PC-9 (cell line): ENCODE measurements around the gene ADSS1. TPM values are rescaled to one million over a fixed set of nuclear protein-coding genes. Genes with fewer than 3 reads are reported as not detected.

Source experiments
- BruUV-seq: library from RNA; stranded (reverse); fragments of 400-500 nt; replicated peaks from 2 replicates; lab custom pipeline; 2021; lab: Mats Ljungman, UMichigan
- CTCF ChIA-PET: fragments of 300-600 bp; sonication (Branson Sonifier 250); formaldehyde crosslinking; loops from one replicate; lab custom pipeline; 2022; ENCODE audit warnings: antibody characterized with exemption; lab: Charles Lee
- POLR2A ChIA-PET: fragments of 300-600 bp; sonication (Branson Sonifier 250); formaldehyde crosslinking; loops from one replicate; lab custom pipeline; 2022; ENCODE audit warnings: antibody characterized with exemption; ENCODE audit not compliant: unreplicated experiment; lab: Charles Lee
- DNase-seq, 2 experiments: peaks; one replicate each; pipeline versions ENCODE4 v3.0.0 to v3.0.0-alpha.2; 2015 to 2022; ENCODE audit warnings: mixed read lengths in 1 of 2
- H2AFZ ChIP-seq: fragments of 200-600 bp; sonication (generic); 2 replicates; pipeline ENCODE4 v1.8.1; 2017; ENCODE audit warnings: antibody characterized with exemption
- H3F3A ChIP-seq: fragments of 200-600 bp; sonication (generic); 2 replicates; pipeline ENCODE4 v1.8.1; 2017; ENCODE audit warnings: antibody characterized with exemption, mild to moderate bottlenecking, low read depth; ENCODE audit not compliant: insufficient read depth
- H3K27ac ChIP-seq: fragments of 200-600 bp; sonication (generic); 2 replicates; pipeline ENCODE4 v1.6.1; 2016; ENCODE audit warnings: mixed run types
- H3K27me3 ChIP-seq: fragments of 200-600 bp; sonication (generic); 2 replicates; pipeline ENCODE4 v1.6.1; 2016; ENCODE audit warnings: low read depth, mixed run types; ENCODE audit not compliant: insufficient read depth
- H3K36me3 ChIP-seq: fragments of 200-600 bp; sonication (generic); 2 replicates; pipeline ENCODE4 v1.6.1; 2016; ENCODE audit warnings: low read depth, mixed run types
- H3K4me1 ChIP-seq: fragments of 200-600 bp; sonication (generic); replicated peaks from 2 replicates; pipeline ENCODE4 v1.6.1; 2016; ENCODE audit warnings: mixed run types; ENCODE audit not compliant: insufficient read depth
- H3K4me2 ChIP-seq: fragments of 200-600 bp; sonication (generic); 2 replicates; pipeline ENCODE4 v1.6.1; 2017; ENCODE audit warnings: mixed run types
- H3K4me3 ChIP-seq: fragments of 200-600 bp; sonication (generic); 2 replicates; pipeline ENCODE4 v1.6.1; 2016; ENCODE audit warnings: mixed run types
- H3K79me2 ChIP-seq: fragments of 200-600 bp; sonication (generic); 2 replicates; pipeline ENCODE4 v1.6.1; 2017; ENCODE audit warnings: low read depth, mixed run types
- H3K9me2 ChIP-seq: fragments of 200-600 bp; sonication (generic); 2 replicates; pipeline ENCODE4 v1.8.1; 2017; ENCODE audit warnings: mild to moderate bottlenecking; ENCODE audit not compliant: insufficient read depth
- H3K9me3 ChIP-seq: fragments of 200-600 bp; sonication (generic); 2 replicates; pipeline ENCODE4 v1.8.1; 2016; ENCODE audit warnings: low read depth; ENCODE audit not compliant: insufficient read depth
- H4K20me1 ChIP-seq: fragments of 200-600 bp; sonication (generic); 2 replicates; pipeline ENCODE4 v1.8.1; 2017; ENCODE audit not compliant: insufficient read depth
- EZH2 ChIP-seq: fragments of 200-600 bp; sonication (generic); IDR thresholded peaks from 2 replicates; pipeline ENCODE4 v1.8.0; 2017; ENCODE audit warnings: antibody characterized with exemption, low read depth
- intact Hi-C: fragments of 100-400 bp; cut with micrococcal nuclease; formaldehyde crosslinking; loops from one replicate; pipeline ENCODE4 v1.10.0; 2022; ENCODE audit not compliant: unreplicated experiment
- total RNA-seq: library from RNA; stranded (reverse); gene quantifications from 2 replicates; pipeline ENCODE4 v1.2.3, GENCODE V29; 2021
- TF ChIP-seq, protein P1 (sequence below): fragments of 200-600 bp; sonication (generic); conservative IDR thresholded peaks from 2 replicates; pipeline ENCODE4 v1.6.1; 2017; ENCODE audit warnings: mixed run types, antibody characterized with exemption, mild to moderate bottlenecking, moderate library complexity

ADSS1 gene
- total RNA-seq, 1 experiment from 2014 or later, result 5.8 TPM

DNA sequence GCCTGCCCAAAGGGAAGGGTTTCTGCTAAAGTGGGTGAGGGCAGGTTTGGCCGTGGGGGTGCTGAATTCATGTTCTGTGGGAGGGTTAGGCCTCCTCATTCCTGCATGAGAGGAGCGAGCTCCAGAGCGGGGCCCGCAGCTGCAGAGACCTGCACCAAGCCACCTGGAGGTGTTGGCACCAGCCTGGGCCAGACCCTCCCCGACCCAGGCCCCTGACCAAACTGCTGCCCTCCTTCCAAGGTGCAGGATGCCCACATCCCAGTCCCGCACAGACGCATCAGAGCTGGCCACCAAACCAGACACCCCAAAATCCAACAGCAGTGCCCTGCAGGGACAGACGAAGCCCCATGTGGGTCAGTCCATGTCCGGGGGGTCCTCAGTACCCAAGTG, 10.6 kb downstream of the ADSS1 start:
- Histone ChIP-seq H3K27ac (no peak overlapping the region), H3K4me1 (no peaks in the 10 kb centered on the region), H3K4me3 (no peak overlapping the region), H3K9me2 (no peaks in the 10 kb centered on the region), H4K20me1 (no peaks in the 10 kb centered on the region), H3K36me3 (no peaks in the 10 kb centered on the region), H2AFZ (no peak overlapping the region), H3K79me2 (no peaks in the 10 kb centered on the region), H3K9me3 (no peaks in the 10 kb centered on the region), H3K4me2 (no peak overlapping the region), H3K27me3 (no peaks in the 10 kb centered on the region), H3F3A (no peaks in the 10 kb centered on the region)
- CTCF ChIA-PET, result no interaction called here
- TF ChIP-seq, protein P1, sequence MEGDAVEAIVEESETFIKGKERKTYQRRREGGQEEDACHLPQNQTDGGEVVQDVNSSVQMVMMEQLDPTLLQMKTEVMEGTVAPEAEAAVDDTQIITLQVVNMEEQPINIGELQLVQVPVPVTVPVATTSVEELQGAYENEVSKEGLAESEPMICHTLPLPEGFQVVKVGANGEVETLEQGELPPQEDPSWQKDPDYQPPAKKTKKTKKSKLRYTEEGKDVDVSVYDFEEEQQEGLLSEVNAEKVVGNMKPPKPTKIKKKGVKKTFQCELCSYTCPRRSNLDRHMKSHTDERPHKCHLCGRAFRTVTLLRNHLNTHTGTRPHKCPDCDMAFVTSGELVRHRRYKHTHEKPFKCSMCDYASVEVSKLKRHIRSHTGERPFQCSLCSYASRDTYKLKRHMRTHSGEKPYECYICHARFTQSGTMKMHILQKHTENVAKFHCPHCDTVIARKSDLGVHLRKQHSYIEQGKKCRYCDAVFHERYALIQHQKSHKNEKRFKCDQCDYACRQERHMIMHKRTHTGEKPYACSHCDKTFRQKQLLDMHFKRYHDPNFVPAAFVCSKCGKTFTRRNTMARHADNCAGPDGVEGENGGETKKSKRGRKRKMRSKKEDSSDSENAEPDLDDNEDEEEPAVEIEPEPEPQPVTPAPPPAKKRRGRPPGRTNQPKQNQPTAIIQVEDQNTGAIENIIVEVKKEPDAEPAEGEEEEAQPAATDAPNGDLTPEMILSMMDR, result no peak
- no peak for TF ChIP-seq EZH2
- POLR2A ChIA-PET, result no interaction called here
- intact Hi-C loops, result no loop called here
- BruUV-seq, result no TSS peak
- DNase-seq, result no peak

DNA sequence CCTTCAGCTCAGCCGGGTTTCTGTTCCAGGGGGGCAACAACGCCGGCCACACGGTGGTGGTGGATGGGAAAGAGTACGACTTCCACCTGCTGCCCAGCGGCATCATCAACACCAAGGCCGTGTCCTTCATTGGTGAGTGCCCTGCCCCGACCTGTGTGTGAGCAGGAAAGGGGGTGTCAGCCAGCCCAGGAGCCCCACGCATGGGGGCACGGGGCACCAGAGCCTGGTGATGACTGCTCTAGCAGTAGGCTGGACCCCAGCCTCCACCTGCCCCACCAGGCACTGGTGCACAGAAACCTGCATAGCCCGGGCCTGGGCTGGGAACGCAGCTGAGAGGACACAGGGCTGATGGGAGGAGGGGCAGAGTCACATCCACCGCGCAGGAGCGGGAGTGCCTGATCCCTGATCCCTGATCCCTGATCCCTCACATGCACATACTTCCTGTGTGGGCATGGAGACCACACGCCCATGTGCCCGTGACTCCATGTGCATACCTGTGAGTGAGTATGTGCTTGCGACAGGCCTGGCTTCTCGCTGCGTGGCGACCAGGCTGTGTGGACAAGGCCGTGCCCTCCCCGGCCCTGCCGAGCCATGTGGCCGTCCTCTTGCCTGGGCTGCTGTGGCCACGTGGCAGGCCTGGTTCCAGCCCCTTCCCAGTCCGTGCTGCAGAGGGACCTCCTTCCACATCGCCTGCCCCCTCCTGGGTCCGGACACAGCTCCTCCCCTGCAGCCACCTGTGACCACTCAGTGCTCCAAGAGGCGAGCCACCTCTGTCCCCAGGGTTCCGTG, 11.2 kb downstream of the ADSS1 start:
- Histone ChIP-seq H3K4me3 (no peak overlapping the region), H3F3A (no peaks in the 10 kb centered on the region), H3K9me3 (no peaks in the 10 kb centered on the region), H3K4me2 (no peak overlapping the region), H3K27me3 (no peaks in the 10 kb centered on the region), H4K20me1 (no peaks in the 10 kb centered on the region), H3K36me3 (no peaks in the 10 kb centered on the region), H3K9me2 (no peaks in the 10 kb centered on the region), H3K27ac (no peak overlapping the region), H3K4me1 (no peaks in the 10 kb centered on the region), H2AFZ (no peak overlapping the region), H3K79me2 (no peaks in the 10 kb centered on the region)
- intact Hi-C loops, result no loop called here
- TF ChIP-seq, protein P1, result no peak
- no peak for TF ChIP-seq EZH2
- CTCF ChIA-PET, result no interaction called here
- POLR2A ChIA-PET, result no interaction called here
- no peak for DNase-seq
- no TSS peak for BruUV-seq

DNA sequence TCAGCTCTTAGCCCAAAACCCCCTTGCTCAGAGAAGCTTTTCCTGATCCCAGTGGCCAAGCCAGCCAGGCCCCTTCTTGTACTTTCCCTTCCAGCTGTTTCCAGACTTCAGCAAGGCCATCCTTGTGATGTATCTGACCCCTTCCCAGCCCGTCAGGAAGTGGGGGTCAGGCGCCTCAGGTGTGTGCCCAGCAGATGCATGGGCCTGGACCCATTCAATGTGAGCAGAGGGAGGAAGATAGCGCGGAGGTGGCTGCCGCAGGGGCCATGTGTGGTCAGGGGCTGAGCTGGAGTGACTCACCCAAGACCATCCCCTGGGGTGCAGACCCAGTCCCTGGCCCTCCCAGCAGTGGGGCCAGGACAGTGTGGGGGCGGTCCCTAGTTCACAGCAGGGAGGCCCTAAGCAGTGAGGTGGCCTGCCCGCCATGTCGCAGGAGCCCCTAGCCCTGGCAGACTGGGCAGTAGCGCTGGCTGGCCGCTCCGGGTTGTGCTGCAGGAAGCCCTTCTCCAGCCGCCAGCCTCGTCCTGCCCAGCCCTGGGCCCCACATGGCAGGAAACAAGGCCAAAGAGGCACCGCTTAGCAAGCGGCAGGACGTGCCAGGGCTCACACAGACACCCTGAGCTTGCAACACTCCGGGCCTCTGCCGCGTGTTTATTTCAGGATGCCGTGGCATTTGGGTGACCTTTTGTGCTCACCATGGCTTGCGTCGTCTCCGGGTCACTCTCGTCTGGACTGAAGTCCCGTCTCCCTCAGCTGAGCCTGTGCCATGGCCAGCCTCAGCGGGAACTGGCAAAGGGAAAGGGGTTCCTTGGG, 12.0 kb downstream of the ADSS1 start:
- Histone ChIP-seq H3K27ac (no peak overlapping the region), H3K79me2 (no peaks in the 10 kb centered on the region), H3K27me3 (no peaks in the 10 kb centered on the region), H3K4me1 (no peaks in the 10 kb centered on the region), H3K4me2 (no peak overlapping the region), H3F3A (no peaks in the 10 kb centered on the region), H2AFZ (no peak overlapping the region), H3K9me2 (no peaks in the 10 kb centered on the region), H4K20me1 (no peaks in the 10 kb centered on the region), H3K36me3 (no peaks in the 10 kb centered on the region), H3K4me3 (no peak overlapping the region), H3K9me3 (no peaks in the 10 kb centered on the region)
- BruUV-seq, result no TSS peak
- no peak for TF ChIP-seq EZH2
- TF ChIP-seq, protein P1, result no peak
- intact Hi-C loops, result no loop called here
- ChIA-PET CTCF (no interaction called here), POLR2A (no interaction called here)
- DNase-seq, result no peak
